HepG2 (cell line): Measurements from ENCODE around the gene MYO18A. TPM values are rescaled to one million over a fixed set of nuclear protein-coding genes. Genes with fewer than 3 reads are reported as not detected.

Source experiments
- ATAC-seq: fragments of 200-7000 bp; cut with Tn5 transposase; 3 replicates; pipeline ENCODE4 v1.9.1; 2020; ENCODE audit warnings: mild to moderate bottlenecking, moderate library complexity
- BruUV-seq: library from RNA; stranded (reverse); fragments of 400-500 nt; replicated peaks from 2 replicates; lab custom pipeline; 2021; lab: Mats Ljungman, UMichigan
- CTCF ChIA-PET: fragments of 300-600 bp; formaldehyde crosslinking; extraction: SDS; loops from one replicate; lab custom pipeline; 2021; ENCODE audit warnings: low total read pairs, inconsistent platforms, low intra/inter-chr PET ratio; lab: Yijun Ruan, JAX
- POLR2A ChIA-PET: fragments of 350-600 bp; sonication (Branson Sonifier 250); formaldehyde crosslinking; loops from one replicate; lab custom pipeline; 2020; ENCODE audit warnings: antibody characterized with exemption, inconsistent platforms; lab: Yijun Ruan, JAX
- DNase-seq: peaks from one replicate; pipeline ENCODE4 v3.0.0-alpha.2; 2015; ENCODE audit warnings: low spot score
- FAIRE-seq: peaks from 3 replicates; lab custom pipeline; 2011; peaks lifted over from hg19 to GRCh38; lab: Jason Lieb, UNC
- H2AFZ ChIP-seq: one replicate; pipeline ENCODE4 v1.6.1; 2011; ENCODE audit warnings: low read length, inconsistent platforms
- H3K27ac ChIP-seq: fragments of 300-600 bp; 3 replicates; pipeline ENCODE4 v1.8.0; 2011; ENCODE audit warnings: mixed run types, mild to moderate bottlenecking, mixed read lengths, low read length, inconsistent platforms; ENCODE audit not compliant: insufficient read depth; ENCODE audit errors: extremely low read length
- H3K27me3 ChIP-seq, 2 experiments: fragments of 200-600 bp in 1 of 2; 2 replicates in 1 of 2; 3 replicates in 1 of 2; pipeline versions ENCODE4 v1.6.0 to v1.8.0; 2011; ENCODE audit warnings: low read length in 2 of 2, mild to moderate bottlenecking in 2 of 2, moderate library complexity in 2 of 2, inconsistent platforms in 1 of 2; ENCODE audit not compliant: insufficient read depth in 2 of 2, control insufficient read depth in 1 of 2
- H3K36me3 ChIP-seq, 2 experiments: fragments of 200-600 bp in 1 of 2; replicated peaks in 1 of 2; 2 replicates in 1 of 2; 3 replicates in 1 of 2; pipeline versions ENCODE4 v1.5.1 to v1.8.0; 2011; ENCODE audit warnings: low read length in 2 of 2, inconsistent platforms in 1 of 2; ENCODE audit not compliant: insufficient read depth in 2 of 2, control insufficient read depth in 1 of 2
- H3K4me1 ChIP-seq: 2 replicates; pipeline ENCODE4 v1.5.1; 2012; ENCODE audit warnings: low read length, inconsistent platforms; ENCODE audit not compliant: insufficient read depth
- H3K4me2 ChIP-seq: 2 replicates; pipeline ENCODE4 v1.6.0; 2011; ENCODE audit warnings: low read depth, low read length, inconsistent platforms
- H3K4me3 ChIP-seq, 3 experiments: fragments of 200-600 bp in 1 of 3; sonication (generic), shearing (Covaris generic) in 1 of 3; replicated peaks in 1 of 3; 2 replicates each; pipeline ENCODE4 v1.5.1; 2011 to 2016; ENCODE audit warnings: low read length in 3 of 3, inconsistent platforms in 2 of 3, low read depth in 2 of 3, mild to moderate bottlenecking in 2 of 3, control low read depth in 1 of 3, mixed read lengths in 1 of 3; ENCODE audit not compliant: insufficient read depth in 1 of 3
- H3K79me2 ChIP-seq: one replicate; pipeline ENCODE4 v1.6.1; 2011; ENCODE audit warnings: low read length, inconsistent platforms; ENCODE audit not compliant: insufficient read depth
- H3K9ac ChIP-seq: 2 replicates; pipeline ENCODE4 v1.6.0; 2011; ENCODE audit warnings: mild to moderate bottlenecking, low read depth, low read length, inconsistent platforms; ENCODE audit not compliant: insufficient read depth
- H3K9me3 ChIP-seq: 2 replicates; pipeline ENCODE4 v1.5.1; 2012; ENCODE audit warnings: mild to moderate bottlenecking, low read length
- H4K20me1 ChIP-seq: 2 replicates; pipeline ENCODE4 v1.6.0; 2011; ENCODE audit warnings: inconsistent platforms, mild to moderate bottlenecking, low read length, moderate library complexity; ENCODE audit not compliant: insufficient read depth
- JUN ChIP-seq: sonication (generic); formaldehyde crosslinking; IDR thresholded peaks from 2 replicates; pipeline ENCODE4 v1.4.0; 2020; ENCODE audit warnings: mild to moderate bottlenecking, missing genetic modification reagents
- SALL1 ChIP-seq: sonication (generic); formaldehyde crosslinking; IDR thresholded peaks from 2 replicates; pipeline ENCODE4 v1.8.0; 2022; ENCODE audit warnings: mild to moderate bottlenecking, missing genetic modification reagents
- SPEN ChIP-seq: sonication (generic); formaldehyde crosslinking; IDR thresholded peaks from 2 replicates; pipeline ENCODE4 v1.5.1; 2020; ENCODE audit warnings: low read depth, mild to moderate bottlenecking, missing genetic modification reagents
- TEAD2 ChIP-seq: sonication (generic); formaldehyde crosslinking; IDR thresholded peaks from 2 replicates; pipeline ENCODE4 v1.9.0; 2021; ENCODE audit warnings: missing genetic modification reagents
- YEATS4 ChIP-seq: sonication (generic); formaldehyde crosslinking; IDR thresholded peaks from 2 replicates; pipeline ENCODE4 v1.4.0; 2020; ENCODE audit warnings: missing genetic modification reagents, borderline replicate concordance
- ZFX ChIP-seq: sonication (generic); formaldehyde crosslinking; IDR thresholded peaks from 2 replicates; pipeline ENCODE4 v1.4.0; 2020; ENCODE audit warnings: mild to moderate bottlenecking, low read depth, missing genetic modification reagents, moderate library complexity
- ZNF207 ChIP-seq: fragments of 450-650 bp; IDR thresholded peaks from 2 replicates; pipeline ENCODE4 v1.6.1; 2016; ENCODE audit warnings: antibody characterized with exemption, borderline replicate concordance
- ZNF775 ChIP-seq: sonication (generic); formaldehyde crosslinking; IDR thresholded peaks from 2 replicates; pipeline ENCODE4 v1.4.0; 2020; ENCODE audit warnings: missing genetic modification reagents, mild to moderate bottlenecking, moderate library complexity, borderline replicate concordance
- ZNF782 ChIP-seq: sonication (generic); formaldehyde crosslinking; IDR thresholded peaks from 2 replicates; pipeline ENCODE4 v1.4.0; 2020; ENCODE audit warnings: missing genetic modification reagents, mild to moderate bottlenecking, borderline replicate concordance
- WGBS: methylation state at CpG from one replicate; pipeline ENCODE4 v1.1.6; 2017; ENCODE audit warnings: low lambda C conversion rate; 5-methylcytosine and 5-hydroxymethylcytosine counted together
- in situ Hi-C: cut with HindIII; loops from 2 replicates; pipeline ENCODE4 v1.10.0; 2017; ENCODE audit warnings: low pct_unique_long_range_greater_than_20kb; ENCODE audit not compliant: extremely low pct_ligation_motif_present
- intact Hi-C: fragments of 100-400 bp; cut with micrococcal nuclease; formaldehyde crosslinking; loops from one replicate; pipeline ENCODE4 v1.10.0; 2022; ENCODE audit not compliant: unreplicated experiment
- polyA plus RNA-seq, 8 experiments: library from polyadenylated mRNA; depleted of rRNA in 3 of 8; stranded (reverse) in 7 of 8; unstranded in 1 of 8; fragments of >200 nt; fragmentation: Illumina TruSeq in 4 of 8; extraction: Trizol in 4 of 8; gene quantifications; 2 replicates each; pipeline versions ENCODE4 v1.2.1 to v1.2.3, GENCODE V29; 2011 to 2016; ENCODE audit warnings: low read depth in 4 of 8, missing spikeins in 1 of 8, mixed read lengths in 1 of 8; ENCODE audit not compliant: insufficient read depth in 1 of 8
- total RNA-seq, 5 experiments: library from RNA; depleted of rRNA; stranded (reverse); fragments of >200 nt; fragmentation: Illumina TruSeq; extraction: Trizol; gene quantifications; 2 replicates each; pipeline ENCODE4 v1.2.3, GENCODE V29; 2016; ENCODE audit warnings: low read depth in 1 of 5
- TF ChIP-seq, protein P1 (sequence below): sonication (generic); formaldehyde crosslinking; IDR thresholded peaks from 2 replicates; pipeline ENCODE4 v1.8.0; 2022; ENCODE audit warnings: missing genetic modification reagents, mild to moderate bottlenecking, inconsistent platforms, borderline replicate concordance
- TF ChIP-seq, protein P2 (sequence below): sonication (generic); formaldehyde crosslinking; IDR thresholded peaks from 2 replicates; pipeline ENCODE4 v1.8.0; 2022; ENCODE audit warnings: low read depth, missing genetic modification reagents
- TF ChIP-seq, protein P3 (sequence below): fragments of 450-650 bp; IDR thresholded peaks from 2 replicates; pipeline ENCODE4 v1.6.1; 2017
- TF ChIP-seq, protein P4 (sequence below): sonication (generic); formaldehyde crosslinking; IDR thresholded peaks from 2 replicates; pipeline ENCODE4 v1.4.0; 2020; ENCODE audit warnings: mild to moderate bottlenecking, missing genetic modification reagents
- TF ChIP-seq, protein P5 (sequence below): sonication (generic); formaldehyde crosslinking; IDR thresholded peaks from 2 replicates; pipeline ENCODE4 v1.4.0; 2020; ENCODE audit warnings: missing genetic modification reagents

The MYO18A gene
- total and polyA plus RNA-seq, 2 of the 13 experiments (the other 11 are each of a cell fraction or from before 2014, with no cell fraction given): 16.8 to 24.8 TPM

DNA sequence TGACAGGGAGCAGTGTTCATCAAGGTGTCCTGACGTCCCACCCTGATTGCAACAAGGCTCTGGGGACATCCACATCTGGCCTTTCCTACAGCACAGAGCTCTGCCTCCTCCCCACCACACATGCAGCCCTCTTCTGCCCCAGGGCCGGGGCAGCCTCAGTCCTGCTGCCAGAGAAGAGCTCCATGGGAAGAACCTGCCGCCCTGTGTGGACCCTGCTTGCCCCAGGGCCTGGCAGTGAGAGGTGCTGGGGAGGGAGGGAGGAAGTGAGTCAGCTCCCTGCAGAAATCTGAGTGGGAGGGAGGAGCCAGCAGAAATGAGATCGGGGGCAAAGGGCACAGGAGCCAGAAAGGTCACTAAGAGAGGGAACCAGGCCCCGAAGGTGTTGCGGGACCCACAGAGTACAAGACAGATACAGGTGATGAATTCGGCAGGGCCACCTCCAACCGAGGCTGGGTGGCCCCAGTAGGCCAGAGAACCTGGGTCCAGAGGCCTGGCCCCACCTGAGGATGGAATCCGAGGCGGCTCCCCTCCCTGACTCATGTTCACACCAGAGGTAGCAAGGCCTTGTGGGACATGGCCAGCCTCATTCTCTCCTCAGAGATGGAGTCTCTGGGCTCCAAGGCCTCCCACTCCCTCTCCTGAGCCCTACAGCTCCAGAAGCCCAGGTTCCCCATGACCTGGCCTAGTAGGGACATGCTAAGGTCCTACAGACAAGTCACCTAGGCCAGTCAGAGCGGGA lies 24.8 kb downstream of the MYO18A start:
- DNase-seq: peak; percentile 85
- TF ChIP-seq YEATS4 (0 out of 2 replicates have a peak, but pooled peaks have one; percentile 54), ZFX (peak; percentile 64), SALL1 (peak; percentile 78), TEAD2 (CRISPR knock-in tag) (no peak), JUN (peak; percentile 48; the same call in 1 of the 2 replicates), ZNF775 (CRISPR knock-in tag) (no peak), SPEN (CRISPR knock-in tag) (peak; percentile 51; the same call in 1 of the 2 replicates), ZNF207 (no peak), ZNF782 (CRISPR knock-in tag) (0 out of 2 replicates have a peak, but pooled peaks have one; percentile 9)
- TF ChIP-seq, protein P1, sequence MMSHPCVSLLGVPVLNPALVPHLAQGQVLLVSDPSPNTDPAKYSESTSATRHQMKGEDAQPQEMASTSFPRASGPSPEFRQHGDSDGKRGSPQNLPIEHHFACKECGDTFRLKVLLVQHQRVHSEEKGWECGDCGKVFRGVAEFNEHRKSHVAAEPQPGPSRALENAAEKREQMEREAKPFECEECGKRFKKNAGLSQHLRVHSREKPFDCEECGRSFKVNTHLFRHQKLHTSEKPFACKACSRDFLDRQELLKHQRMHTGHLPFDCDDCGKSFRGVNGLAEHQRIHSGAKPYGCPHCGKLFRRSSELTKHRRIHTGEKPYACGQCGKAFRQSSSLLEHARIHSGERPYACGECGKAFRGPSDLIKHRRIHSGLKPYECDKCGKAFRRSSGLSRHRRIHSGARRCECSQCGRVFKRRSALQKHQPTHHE (CRISPR knock-in tag): 0 out of 2 replicates have a peak, but pooled peaks have one; percentile 50
- TF ChIP-seq, protein P2, sequence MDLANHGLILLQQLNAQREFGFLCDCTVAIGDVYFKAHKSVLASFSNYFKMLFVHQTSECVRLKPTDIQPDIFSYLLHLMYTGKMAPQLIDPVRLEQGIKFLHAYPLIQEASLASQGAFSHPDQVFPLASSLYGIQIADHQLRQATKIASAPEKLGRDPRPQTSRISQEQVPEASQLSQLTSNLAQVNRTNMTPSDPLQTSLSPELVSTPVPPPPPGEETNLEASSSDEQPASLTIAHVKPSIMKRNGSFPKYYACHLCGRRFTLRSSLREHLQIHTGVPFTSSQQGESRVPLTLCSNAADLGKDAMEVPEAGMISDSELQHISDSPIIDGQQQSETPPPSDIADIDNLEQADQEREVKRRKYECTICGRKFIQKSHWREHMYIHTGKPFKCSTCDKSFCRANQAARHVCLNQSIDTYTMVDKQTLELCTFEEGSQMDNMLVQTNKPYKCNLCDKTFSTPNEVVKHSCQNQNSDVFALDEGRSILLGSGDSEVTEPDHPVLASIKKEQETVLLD (CRISPR knock-in tag): no peak
- TF ChIP-seq, protein P3, sequence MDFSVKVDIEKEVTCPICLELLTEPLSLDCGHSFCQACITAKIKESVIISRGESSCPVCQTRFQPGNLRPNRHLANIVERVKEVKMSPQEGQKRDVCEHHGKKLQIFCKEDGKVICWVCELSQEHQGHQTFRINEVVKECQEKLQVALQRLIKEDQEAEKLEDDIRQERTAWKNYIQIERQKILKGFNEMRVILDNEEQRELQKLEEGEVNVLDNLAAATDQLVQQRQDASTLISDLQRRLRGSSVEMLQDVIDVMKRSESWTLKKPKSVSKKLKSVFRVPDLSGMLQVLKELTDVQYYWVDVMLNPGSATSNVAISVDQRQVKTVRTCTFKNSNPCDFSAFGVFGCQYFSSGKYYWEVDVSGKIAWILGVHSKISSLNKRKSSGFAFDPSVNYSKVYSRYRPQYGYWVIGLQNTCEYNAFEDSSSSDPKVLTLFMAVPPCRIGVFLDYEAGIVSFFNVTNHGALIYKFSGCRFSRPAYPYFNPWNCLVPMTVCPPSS: no peak
- TF ChIP-seq, protein P4, sequence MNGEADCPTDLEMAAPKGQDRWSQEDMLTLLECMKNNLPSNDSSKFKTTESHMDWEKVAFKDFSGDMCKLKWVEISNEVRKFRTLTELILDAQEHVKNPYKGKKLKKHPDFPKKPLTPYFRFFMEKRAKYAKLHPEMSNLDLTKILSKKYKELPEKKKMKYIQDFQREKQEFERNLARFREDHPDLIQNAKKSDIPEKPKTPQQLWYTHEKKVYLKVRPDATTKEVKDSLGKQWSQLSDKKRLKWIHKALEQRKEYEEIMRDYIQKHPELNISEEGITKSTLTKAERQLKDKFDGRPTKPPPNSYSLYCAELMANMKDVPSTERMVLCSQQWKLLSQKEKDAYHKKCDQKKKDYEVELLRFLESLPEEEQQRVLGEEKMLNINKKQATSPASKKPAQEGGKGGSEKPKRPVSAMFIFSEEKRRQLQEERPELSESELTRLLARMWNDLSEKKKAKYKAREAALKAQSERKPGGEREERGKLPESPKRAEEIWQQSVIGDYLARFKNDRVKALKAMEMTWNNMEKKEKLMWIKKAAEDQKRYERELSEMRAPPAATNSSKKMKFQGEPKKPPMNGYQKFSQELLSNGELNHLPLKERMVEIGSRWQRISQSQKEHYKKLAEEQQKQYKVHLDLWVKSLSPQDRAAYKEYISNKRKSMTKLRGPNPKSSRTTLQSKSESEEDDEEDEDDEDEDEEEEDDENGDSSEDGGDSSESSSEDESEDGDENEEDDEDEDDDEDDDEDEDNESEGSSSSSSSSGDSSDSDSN (CRISPR knock-in tag): peak; percentile 72; the same call in 1 of the 2 replicates
- TF ChIP-seq, protein P5, sequence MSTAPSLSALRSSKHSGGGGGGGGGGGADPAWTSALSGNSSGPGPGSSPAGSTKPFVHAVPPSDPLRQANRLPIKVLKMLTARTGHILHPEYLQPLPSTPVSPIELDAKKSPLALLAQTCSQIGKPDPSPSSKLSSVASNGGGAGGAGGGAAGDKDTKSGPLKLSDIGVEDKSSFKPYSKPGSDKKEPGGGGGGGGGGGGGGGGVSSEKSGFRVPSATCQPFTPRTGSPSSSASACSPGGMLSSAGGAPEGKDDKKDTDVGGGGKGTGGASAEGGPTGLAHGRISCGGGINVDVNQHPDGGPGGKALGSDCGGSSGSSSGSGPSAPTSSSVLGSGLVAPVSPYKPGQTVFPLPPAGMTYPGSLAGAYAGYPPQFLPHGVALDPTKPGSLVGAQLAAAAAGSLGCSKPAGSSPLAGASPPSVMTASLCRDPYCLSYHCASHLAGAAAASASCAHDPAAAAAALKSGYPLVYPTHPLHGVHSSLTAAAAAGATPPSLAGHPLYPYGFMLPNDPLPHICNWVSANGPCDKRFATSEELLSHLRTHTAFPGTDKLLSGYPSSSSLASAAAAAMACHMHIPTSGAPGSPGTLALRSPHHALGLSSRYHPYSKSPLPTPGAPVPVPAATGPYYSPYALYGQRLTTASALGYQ (CRISPR knock-in tag): no peak

More for the DNA sequence above, 24.8 kb downstream of the MYO18A start:
- Histone ChIP-seq H3K36me3 (peaks cover 5 to 10% of the 10 kb centered on the region in 2 experiments; a peak in 3 of 5 replicates), H4K20me1 (peaks cover 11% of the 10 kb centered on the region), H3K79me2 (peaks cover 86% of the 10 kb centered on the region), H3K27me3 (no peaks in the 10 kb centered on the region), H3K4me3 (peak overlapping the region in 1 of 3 experiments; percentile 48; a peak in 1 of 6 replicates), H3K27ac (peak overlapping the region; percentile 73), H3K4me2 (peak overlapping the region; percentile 71), H3K9me3 (no peaks in the 10 kb centered on the region), H3K4me1 (peaks cover 100% of the 10 kb centered on the region), H3K9ac (peak overlapping the region; percentile 60), H2AFZ (no peak overlapping the region)
- intact Hi-C loops (loop anchor here (10.0 kb wide), 1 partner anchor 139 kb away; the partner anchor contains the start of gene NUFIP2), in situ Hi-C loops (no loop called here)
- FAIRE-seq (peak; percentile 84), ATAC-seq (peak; percentile 81)
- 10% methylated on average over 6 of the region's 11 CpGs for WGBS
- ChIA-PET POLR2A (interaction anchor here (1.0 to 21.6 kb wide), 7 partner anchors 10 to 235 kb away, joined by 4 to 618 read pairs (median 7); partner anchors contain the start of genes MYO18A, NUFIP2, PHF12 and TAOK1), CTCF (no interaction called here)
- BruUV-seq: no TSS peak
